ENCODE results near the gene ZNF782. TPM values are rescaled to one million over a fixed set of nuclear protein-coding genes. Genes with fewer than 3 reads are reported as not detected.

ZNF782 gene
- total and polyA plus RNA-seq, 2 donors (not counting 1 experiment from before 2014, with no cell fraction given): 2.7 to 14.6 TPM

GRCh38 chr9:96858670-96859069 is 4.4 kb upstream of the ZNF782 start:
- no peak overlapping the region for H3K4me3 ChIP-seq (ENCODE audit: control extremely low read depth in 1 of 5, extremely low read depth in 1 of 5, insufficient read depth in 1 of 5, low read depth in 2 of 5, low read length in 4 of 5)
- Mint-ChIP-seq H3K9me3 (ENCODE audit: insufficient read depth) (no peaks in the 10 kb centered on the region), H3K27ac (no peak overlapping the region), H3K4me3 (no peak overlapping the region), H3K27me3 (peaks cover 5% of the 10 kb centered on the region), H3K4me1 (peaks cover 12% of the 10 kb centered on the region)
- no peak overlapping the region for H3K27ac ChIP-seq (ENCODE audit: low read length in 2 of 2)
- H3K79me2 ChIP-seq (ENCODE audit: control insufficient read depth, insufficient read depth, low read length): peaks cover 10% of the 10 kb centered on the region
- H4K20me1 ChIP-seq (ENCODE audit: control insufficient read depth, insufficient read depth, low read length, poor library complexity, severe bottlenecking): no peaks in the 10 kb centered on the region
- intact Hi-C loops (cut with micrococcal nuclease): loop anchor here (5.0 to 10.0 kb wide), 5 partner anchors 249 to 534 kb away; no protein-coding TSS in a partner anchor
- no peak overlapping the region for H3K4me2 ChIP-seq (replicated peaks; ENCODE audit: low read depth, low read length, poor library complexity, severe bottlenecking)
- TF ChIP-seq EZH2 (IDR thresholded peaks at IDR 0.05; ENCODE audit: borderline replicate concordance, insufficient read depth, low read depth, low read length, poor library complexity, severe bottlenecking) (no peak), CTCF (IDR thresholded peaks at IDR 0.05) (no peak)
- ChIA-PET CTCF (interaction anchor here (1.5 to 6.7 kb wide), 5 partner anchors 22 to 757 kb away, joined by 3 to 82 read pairs (median 24); no protein-coding TSS in a partner anchor), POLR2A (no interaction called here)
- 95% methylated on average over 8 of the region's 8 CpGs for whole genome bisulfite sequencing (ENCODE audit: insufficient coverage)
- H3K36me3 ChIP-seq (replicated peaks in 1 of 2; ENCODE audit: control extremely low read depth in 1 of 2, control insufficient read depth in 1 of 2, extremely low read depth in 1 of 2, insufficient read depth in 2 of 2, low read length in 1 of 2): no peaks in the 10 kb centered on the region
- no peak overlapping the region for H2AFZ ChIP-seq (ENCODE audit: insufficient read depth, low read depth, low read length, poor library complexity, severe bottlenecking)
- H3K4me1 ChIP-seq (ENCODE audit: control insufficient read depth in 2 of 2, insufficient read depth in 2 of 2, low read length in 2 of 2): peaks cover 2 to 8% of the 10 kb centered on the region in 2 donors
- no peak overlapping the region for H3K9ac ChIP-seq (ENCODE audit: low read length)
- DNase-seq: no peak
- no peaks in the 10 kb centered on the region for H3K9me3 ChIP-seq (ENCODE audit: control extremely low read depth in 1 of 3, control insufficient read depth in 2 of 3, insufficient read depth in 1 of 3, low read length in 2 of 3)
- peaks cover 0 to 7% (median 0%) of the 10 kb centered on the region in 4 experiments for H3K27me3 ChIP-seq (replicated peaks in 1 of 4; ENCODE audit: control extremely low read depth in 1 of 4, control insufficient read depth in 3 of 4, insufficient read depth in 4 of 4, low read length in 3 of 4)
- ATAC-seq (ENCODE audit: low read depth): no peak

GRCh38 chr9:96858018-96858573 is 3.8 kb upstream of the ZNF782 start:
- no peak overlapping the region for H3K9ac ChIP-seq (ENCODE audit: low read length)
- no peaks in the 10 kb centered on the region for H3K9me3 Mint-ChIP-seq (ENCODE audit: insufficient read depth)
- no CpG with 5 or more reads among the region's 2 CpGs for WGBS (ENCODE audit: insufficient coverage)
- no peaks in the 10 kb centered on the region for H3K36me3 ChIP-seq (replicated peaks in 1 of 2; ENCODE audit: control extremely low read depth in 1 of 2, control insufficient read depth in 1 of 2, extremely low read depth in 1 of 2, insufficient read depth in 2 of 2, low read length in 1 of 2)
- intact Hi-C loops (cut with micrococcal nuclease): loop anchor here (5.0 to 10.0 kb wide), 5 partner anchors 249 to 533 kb away; no protein-coding TSS in a partner anchor
- ATAC-seq (ENCODE audit: low read depth) (no peak), DNase-seq (no peak)
- POLR2A ChIA-PET: no interaction called here
- peaks cover 16% of the 10 kb centered on the region for H3K79me2 ChIP-seq (ENCODE audit: control insufficient read depth, insufficient read depth, low read length)
- H3K27ac Mint-ChIP-seq: no peak overlapping the region
- no peak overlapping the region for H2AFZ ChIP-seq (ENCODE audit: insufficient read depth, low read depth, low read length, poor library complexity, severe bottlenecking)
- H4K20me1 ChIP-seq (ENCODE audit: control insufficient read depth, insufficient read depth, low read length, poor library complexity, severe bottlenecking): no peaks in the 10 kb centered on the region
- H3K27me3 Mint-ChIP-seq: peaks cover 5% of the 10 kb centered on the region
- H3K4me1 Mint-ChIP-seq: peaks cover 18% of the 10 kb centered on the region
- no peak overlapping the region for H3K27ac ChIP-seq (ENCODE audit: low read length in 2 of 2)
- no peaks in the 10 kb centered on the region for H3K9me3 ChIP-seq (ENCODE audit: control extremely low read depth in 1 of 3, control insufficient read depth in 2 of 3, insufficient read depth in 1 of 3, low read length in 2 of 3)
- peaks cover 0 to 7% (median 0%) of the 10 kb centered on the region in 4 experiments for H3K27me3 ChIP-seq (replicated peaks in 1 of 4; ENCODE audit: control extremely low read depth in 1 of 4, control insufficient read depth in 3 of 4, insufficient read depth in 4 of 4, low read length in 3 of 4)
- CTCF ChIA-PET: interaction anchor here (1.5 to 6.7 kb wide), 6 partner anchors 23 to 758 kb away, joined by 3 to 82 read pairs (median 15); no protein-coding TSS in a partner anchor
- H3K4me3 Mint-ChIP-seq: no peak overlapping the region
- no peak overlapping the region for H3K4me2 ChIP-seq (replicated peaks; ENCODE audit: low read depth, low read length, poor library complexity, severe bottlenecking)
- TF ChIP-seq CTCF (IDR thresholded peaks at IDR 0.05) (no peak), EZH2 (IDR thresholded peaks at IDR 0.05; ENCODE audit: borderline replicate concordance, insufficient read depth, low read depth, low read length, poor library complexity, severe bottlenecking) (no peak)
- H3K4me3 ChIP-seq (ENCODE audit: control extremely low read depth in 1 of 5, extremely low read depth in 1 of 5, insufficient read depth in 1 of 5, low read depth in 2 of 5, low read length in 4 of 5): no peak overlapping the region
- peaks cover 7 to 13% of the 10 kb centered on the region in 2 donors for H3K4me1 ChIP-seq (ENCODE audit: control insufficient read depth in 2 of 2, insufficient read depth in 2 of 2, low read length in 2 of 2)

Measured in B cell (primary cell).